SK-N-SH treated with all-trans-retinoic acid at 6 μM for 48 hours (cell line): ENCODE measurements around the gene RBM38.

ENCODE experiments used
- PATZ1 ChIP-seq: fragments of 250-450 bp; sonication (Bioruptor Pico); IDR thresholded peaks from 2 replicates; pipeline ENCODE4 v1.8.0; 2020; ENCODE audit warnings: mild to moderate bottlenecking, moderate library complexity, borderline replicate concordance
- ZFP30 ChIP-seq: fragments of 450-650 bp; formaldehyde crosslinking; IDR thresholded peaks from 2 replicates; pipeline ENCODE4 v1.5.0; 2022; ENCODE audit warnings: mild to moderate bottlenecking, moderate library complexity
- TF ChIP-seq, protein P1 (sequence below): fragments of 250-450 bp; sonication (Bioruptor Pico); IDR thresholded peaks from 2 replicates; pipeline ENCODE4 v1.5.0; 2020; ENCODE audit warnings: mild to moderate bottlenecking, moderate library complexity

DNA sequence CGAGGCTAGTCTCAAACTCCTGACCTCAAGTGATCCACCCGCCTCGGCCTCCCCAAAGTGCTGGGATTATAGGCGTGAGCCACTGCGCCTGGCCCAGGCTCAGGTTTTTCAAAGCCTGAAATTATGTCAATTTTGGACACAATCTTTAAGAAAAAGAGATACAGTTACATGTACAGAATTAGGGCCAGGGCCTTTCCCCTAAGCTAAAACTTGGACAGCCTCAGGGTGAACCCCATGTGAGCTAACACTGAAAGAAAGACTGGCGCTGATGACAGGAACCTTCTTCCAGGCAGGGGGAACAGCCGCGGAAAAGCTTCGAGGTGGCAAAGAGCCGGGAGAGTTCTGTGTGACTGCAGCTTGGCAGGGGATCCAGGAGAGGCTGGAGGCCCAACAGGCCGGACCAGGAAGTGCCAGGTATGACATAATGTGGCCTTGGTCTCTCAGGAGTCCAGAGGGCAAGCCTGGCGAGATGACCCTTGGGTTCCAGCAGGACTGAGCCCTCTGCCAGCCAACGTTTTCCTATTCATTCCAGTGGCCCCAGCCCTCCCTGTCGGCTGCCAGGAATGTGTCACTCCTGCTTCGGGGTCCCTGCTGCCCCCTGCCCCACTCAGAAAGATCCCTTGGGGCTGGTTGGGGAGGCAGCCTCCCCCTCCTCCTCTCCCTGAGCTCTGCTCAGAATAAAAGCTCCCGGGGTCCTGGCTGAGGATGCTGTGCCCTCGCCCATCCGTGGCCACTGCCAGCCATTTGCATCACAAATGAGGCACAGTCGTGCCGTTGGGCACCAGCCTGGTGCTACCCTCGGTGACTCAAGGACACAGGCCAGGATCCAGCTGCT is 37.3 kb downstream of the RBM38 start:
- no peak for TF ChIP-seq PATZ1 (CRISPR knock-in tag)
- TF ChIP-seq ZFP30, result no peak
- TF ChIP-seq, protein P1, sequence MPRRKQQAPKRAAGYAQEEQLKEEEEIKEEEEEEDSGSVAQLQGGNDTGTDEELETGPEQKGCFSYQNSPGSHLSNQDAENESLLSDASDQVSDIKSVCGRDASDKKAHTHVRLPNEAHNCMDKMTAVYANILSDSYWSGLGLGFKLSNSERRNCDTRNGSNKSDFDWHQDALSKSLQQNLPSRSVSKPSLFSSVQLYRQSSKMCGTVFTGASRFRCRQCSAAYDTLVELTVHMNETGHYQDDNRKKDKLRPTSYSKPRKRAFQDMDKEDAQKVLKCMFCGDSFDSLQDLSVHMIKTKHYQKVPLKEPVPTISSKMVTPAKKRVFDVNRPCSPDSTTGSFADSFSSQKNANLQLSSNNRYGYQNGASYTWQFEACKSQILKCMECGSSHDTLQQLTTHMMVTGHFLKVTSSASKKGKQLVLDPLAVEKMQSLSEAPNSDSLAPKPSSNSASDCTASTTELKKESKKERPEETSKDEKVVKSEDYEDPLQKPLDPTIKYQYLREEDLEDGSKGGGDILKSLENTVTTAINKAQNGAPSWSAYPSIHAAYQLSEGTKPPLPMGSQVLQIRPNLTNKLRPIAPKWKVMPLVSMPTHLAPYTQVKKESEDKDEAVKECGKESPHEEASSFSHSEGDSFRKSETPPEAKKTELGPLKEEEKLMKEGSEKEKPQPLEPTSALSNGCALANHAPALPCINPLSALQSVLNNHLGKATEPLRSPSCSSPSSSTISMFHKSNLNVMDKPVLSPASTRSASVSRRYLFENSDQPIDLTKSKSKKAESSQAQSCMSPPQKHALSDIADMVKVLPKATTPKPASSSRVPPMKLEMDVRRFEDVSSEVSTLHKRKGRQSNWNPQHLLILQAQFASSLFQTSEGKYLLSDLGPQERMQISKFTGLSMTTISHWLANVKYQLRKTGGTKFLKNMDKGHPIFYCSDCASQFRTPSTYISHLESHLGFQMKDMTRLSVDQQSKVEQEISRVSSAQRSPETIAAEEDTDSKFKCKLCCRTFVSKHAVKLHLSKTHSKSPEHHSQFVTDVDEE (CRISPR knock-in tag), result no peak
